Mucosa of descending colon (tissue), 3 donors: Measurements from ENCODE around the gene FBXL17. TPM values are rescaled to one million over a fixed set of nuclear protein-coding genes. Genes with fewer than 3 reads are reported as not detected.

Experiments used
- ATAC-seq: fragments of 200-7000 bp; cut with Tn5 transposase; one replicate; pipeline ENCODE4 v1.9.1; 2020; ENCODE audit warnings: mild to moderate bottlenecking, moderate library complexity
- DNase-seq, 3 donors: peaks; one replicate each; pipeline ENCODE4 v3.0.0-alpha.2; 2020
- H3K36me3 ChIP-seq: fragments of 200-600 bp; one replicate; pipeline ENCODE4 v1.8.0; 2021; ENCODE audit warnings: low read depth, mild to moderate bottlenecking
- H3K4me1 ChIP-seq: fragments of 200-600 bp; one replicate; pipeline ENCODE4 v1.8.0; 2021; ENCODE audit warnings: low read depth, mild to moderate bottlenecking
- H3K4me3 ChIP-seq: fragments of 200-600 bp; one replicate; pipeline ENCODE4 v1.8.0; 2021; ENCODE audit warnings: mild to moderate bottlenecking
- H3K9me3 ChIP-seq: fragments of 200-600 bp; one replicate; pipeline ENCODE4 v1.8.0; 2021; ENCODE audit warnings: mild to moderate bottlenecking
- CTCF ChIP-seq: fragments of 200-600 bp; IDR thresholded peaks from one replicate; pipeline ENCODE4 v1.8.0; 2022; ENCODE audit warnings: antibody characterized with exemption, mild to moderate bottlenecking
- intact Hi-C, 2 donors: fragments of 100-400 bp; cut with DNase I in 1 of 2; cut with micrococcal nuclease in 1 of 2; formaldehyde crosslinking; loops; one replicate each; pipeline versions ENCODE4 v1.11.0 to v1.11.1; 2022; cut with DNase I, micrococcal nuclease
- total RNA-seq, 3 donors: library from RNA; stranded (reverse); fragmentation: NEBNext Ultra II Directional in 2 of 3; extraction: Animal tissue kit (Norgen Biotek cat#: 25700) in 2 of 3; gene quantifications; one replicate each; pipeline versions ENCODE4 v1.2.1 to v1.2.4, GENCODE V29; 2021 to 2023
- donor health status: DM: no; HTN: no; CAD: no; lungs with moderate emphysema.
- donor health status: DM: no; HTN: no; CAD: no.
- donor health status: DM: no; HTN: yes; CAD: no.

The FBXL17 gene
- total RNA-seq, 3 donors from 2014 or later: 22.8 to 25.6 (median 23.8) TPM

GRCh38 chr5:108074626-108075025, 307.3 kb downstream of the FBXL17 start:
- intact Hi-C loops: no loop called here
- DNase-seq: no peak
- TF ChIP-seq CTCF: no peak
- ATAC-seq: no peak
- no peaks in the 10 kb centered on the region for H3K36me3 ChIP-seq
- H3K9me3 ChIP-seq: no peaks in the 10 kb centered on the region
- H3K4me3 ChIP-seq: no peak overlapping the region
- H3K4me1 ChIP-seq: no peaks in the 10 kb centered on the region

GRCh38 chr5:108064302-108064701, 317.6 kb downstream of the FBXL17 start:
- DNase-seq: no peak
- Histone ChIP-seq H3K4me3 (no peak overlapping the region), H3K4me1 (no peaks in the 10 kb centered on the region), H3K36me3 (no peaks in the 10 kb centered on the region), H3K9me3 (no peaks in the 10 kb centered on the region)
- TF ChIP-seq CTCF: no peak
- no peak for ATAC-seq
- intact Hi-C loops: no loop called here

GRCh38 chr5:108061941-108062340, 320.0 kb downstream of the FBXL17 start:
- H3K4me1 ChIP-seq: no peaks in the 10 kb centered on the region
- H3K36me3 ChIP-seq: no peaks in the 10 kb centered on the region

GRCh38 chr5:108060340-108060739, 321.6 kb downstream of the FBXL17 start:
- intact Hi-C loops: no loop called here
- H3K36me3 ChIP-seq: no peaks in the 10 kb centered on the region
- no peak for TF ChIP-seq CTCF
- DNase-seq (no peak), ATAC-seq (no peak)
- no peaks in the 10 kb centered on the region for H3K9me3 ChIP-seq
- no peaks in the 10 kb centered on the region for H3K4me1 ChIP-seq
- no peak overlapping the region for H3K4me3 ChIP-seq

More at GRCh38 chr5:108061941-108062340, 320.0 kb downstream of the FBXL17 start:
- no peak for TF ChIP-seq CTCF
- Histone ChIP-seq H3K4me3 (no peak overlapping the region), H3K9me3 (no peaks in the 10 kb centered on the region)
- intact Hi-C loops: no loop called here
- DNase-seq: no peak
- ATAC-seq: no peak

GRCh38 chr5:108059334-108059733, 322.6 kb downstream of the FBXL17 start:
- Histone ChIP-seq H3K9me3 (peaks cover under 1% of the 10 kb centered on the region), H3K4me1 (no peaks in the 10 kb centered on the region), H3K4me3 (no peak overlapping the region), H3K36me3 (no peaks in the 10 kb centered on the region)
- DNase-seq (no peak), ATAC-seq (no peak)
- intact Hi-C loops: no loop called here
- TF ChIP-seq CTCF: no peak

GRCh38 chr5:108054349-108054748, 327.5 kb downstream of the FBXL17 start:
- intact Hi-C loops: no loop called here

More at GRCh38 chr5:108054349-108054748, 327.5 kb downstream of the FBXL17 start:
- Histone ChIP-seq H3K9me3 (peaks cover 16% of the 10 kb centered on the region), H3K4me1 (no peaks in the 10 kb centered on the region), H3K36me3 (no peaks in the 10 kb centered on the region), H3K4me3 (no peak overlapping the region)
- TF ChIP-seq CTCF: no peak
- DNase-seq (no peak), ATAC-seq (no peak)
